Esophagus squamous epithelium (tissue), 5 donors: ENCODE results near the gene IQSEC1. TPM values are rescaled to one million over a fixed set of nuclear protein-coding genes. Genes with fewer than 3 reads are reported as not detected.

Source experiments
- DNase-seq: peaks from one replicate; lab custom pipeline; 2025; lab: John Stamatoyannopoulos, UW
- H3K27ac ChIP-seq, 4 donors: fragments of 200-600 bp; sonication (generic); one replicate each; pipeline ENCODE4 v1.5.1; 2016 to 2019; ENCODE audit warnings: mild to moderate bottlenecking in 1 of 4
- H3K27me3 ChIP-seq, 4 donors: fragments of 200-600 bp; sonication (generic); 1 replicate in 3 of 4; 2 replicates in 1 of 4; pipeline versions ENCODE4 v1.5.1 to v1.6.0; 2017 to 2021; ENCODE audit warnings: antibody characterized with exemption in 1 of 4
- H3K36me3 ChIP-seq, 3 donors: fragments of 200-600 bp; sonication (generic); one replicate each; pipeline ENCODE4 v1.5.1; 2016 to 2019
- H3K4me1 ChIP-seq, 3 donors: fragments of 200-600 bp; sonication (generic); one replicate each; pipeline ENCODE4 v1.5.1; 2017 to 2019
- H3K4me3 ChIP-seq, 4 donors: fragments of 200-600 bp; sonication (generic); 1 replicate in 3 of 4; 2 replicates in 1 of 4; pipeline ENCODE4 v1.5.1; 2016 to 2019; ENCODE audit warnings: mild to moderate bottlenecking in 2 of 4, moderate library complexity in 1 of 4
- H3K9me3 ChIP-seq, 3 donors: fragments of 200-600 bp; sonication (generic); one replicate each; pipeline ENCODE4 v1.5.1; 2016 to 2019
- POLR2A ChIP-seq, 4 donors: fragments of 450-650 bp; IDR thresholded peaks; one replicate each; pipeline ENCODE4 v1.6.1; 2017; ENCODE audit warnings: antibody characterized with exemption in 4 of 4, mild to moderate bottlenecking in 4 of 4, moderate library complexity in 3 of 4
- WGBS, 2 donors: methylation state at CpG; one replicate each; pipeline ENCODE4 v1.1.5; 2018; 5-methylcytosine and 5-hydroxymethylcytosine counted together
- intact Hi-C: fragments of 100-400 bp; cut with DNase I; formaldehyde crosslinking; loops from one replicate; pipeline ENCODE4 v1.15.0; 2022
- total RNA-seq, 4 donors: library from RNA; depleted of rRNA; stranded (reverse); fragments of >200 nt; gene quantifications; one replicate each; pipeline ENCODE4 v1.1.0, GENCODE V29; 2016
- TF ChIP-seq, protein P1 (sequence below), 6 experiments: fragments of 450-650 bp in 4 of 6; fragments of 200-600 bp in 2 of 6; sonication (generic) in 2 of 6; IDR thresholded peaks; one replicate each; pipeline ENCODE4 v1.5.1; 2016 to 2019; ENCODE audit warnings: antibody characterized with exemption in 6 of 6, mild to moderate bottlenecking in 4 of 6, moderate library complexity in 4 of 6
- donor health status: DM: yes; HTN: yes; CAD: no.

IQSEC1 gene
- total RNA-seq, 4 donors from 2014 or later = 7.3 to 27.1 (median 10.7) TPM

DNA sequence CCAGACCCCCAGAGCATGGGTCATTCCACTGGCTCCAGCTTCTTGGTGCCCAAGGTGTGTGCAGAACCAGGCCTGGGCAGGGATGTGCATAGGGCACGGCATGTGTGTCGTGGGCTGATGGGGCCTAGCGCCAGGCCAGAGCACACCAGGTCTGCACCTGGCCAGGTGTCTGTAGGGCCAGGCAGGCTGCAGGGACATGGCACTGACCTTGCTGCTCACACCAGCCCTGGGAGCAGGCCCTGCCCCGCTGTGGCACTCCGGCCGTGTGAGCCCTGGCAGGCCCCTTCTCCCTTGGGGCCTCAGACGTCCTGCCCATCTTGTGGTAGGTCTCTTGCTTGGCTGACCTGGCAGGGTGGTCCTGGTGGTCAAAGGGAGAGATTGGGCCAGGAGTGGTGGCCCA, 147.6 kb downstream of the IQSEC1 start:
- intact Hi-C loops = no loop called here
- WGBS, 2 donors = 95% methylated on average over 4 of the region's 7 CpGs; no CpG with 5 or more reads in 1 of the 2 donors
- no peaks in the 10 kb centered on the region for H3K27me3 ChIP-seq
- H3K36me3 ChIP-seq = peaks cover 3 to 83% (median 10%) of the 10 kb centered on the region in 3 donors
- H3K4me1 ChIP-seq = peaks cover 0 to 22% (median 0%) of the 10 kb centered on the region in 3 donors
- H3K27ac ChIP-seq = no peak overlapping the region
- H3K9me3 ChIP-seq = no peaks in the 10 kb centered on the region
- no peak overlapping the region for H3K4me3 ChIP-seq
- no peak for DNase-seq
- TF ChIP-seq, protein P1, sequence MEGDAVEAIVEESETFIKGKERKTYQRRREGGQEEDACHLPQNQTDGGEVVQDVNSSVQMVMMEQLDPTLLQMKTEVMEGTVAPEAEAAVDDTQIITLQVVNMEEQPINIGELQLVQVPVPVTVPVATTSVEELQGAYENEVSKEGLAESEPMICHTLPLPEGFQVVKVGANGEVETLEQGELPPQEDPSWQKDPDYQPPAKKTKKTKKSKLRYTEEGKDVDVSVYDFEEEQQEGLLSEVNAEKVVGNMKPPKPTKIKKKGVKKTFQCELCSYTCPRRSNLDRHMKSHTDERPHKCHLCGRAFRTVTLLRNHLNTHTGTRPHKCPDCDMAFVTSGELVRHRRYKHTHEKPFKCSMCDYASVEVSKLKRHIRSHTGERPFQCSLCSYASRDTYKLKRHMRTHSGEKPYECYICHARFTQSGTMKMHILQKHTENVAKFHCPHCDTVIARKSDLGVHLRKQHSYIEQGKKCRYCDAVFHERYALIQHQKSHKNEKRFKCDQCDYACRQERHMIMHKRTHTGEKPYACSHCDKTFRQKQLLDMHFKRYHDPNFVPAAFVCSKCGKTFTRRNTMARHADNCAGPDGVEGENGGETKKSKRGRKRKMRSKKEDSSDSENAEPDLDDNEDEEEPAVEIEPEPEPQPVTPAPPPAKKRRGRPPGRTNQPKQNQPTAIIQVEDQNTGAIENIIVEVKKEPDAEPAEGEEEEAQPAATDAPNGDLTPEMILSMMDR (IDR thresholded peaks at IDR 0.05) = no peak
- TF ChIP-seq POLR2A (IDR thresholded peaks at IDR 0.05) = no peak

DNA sequence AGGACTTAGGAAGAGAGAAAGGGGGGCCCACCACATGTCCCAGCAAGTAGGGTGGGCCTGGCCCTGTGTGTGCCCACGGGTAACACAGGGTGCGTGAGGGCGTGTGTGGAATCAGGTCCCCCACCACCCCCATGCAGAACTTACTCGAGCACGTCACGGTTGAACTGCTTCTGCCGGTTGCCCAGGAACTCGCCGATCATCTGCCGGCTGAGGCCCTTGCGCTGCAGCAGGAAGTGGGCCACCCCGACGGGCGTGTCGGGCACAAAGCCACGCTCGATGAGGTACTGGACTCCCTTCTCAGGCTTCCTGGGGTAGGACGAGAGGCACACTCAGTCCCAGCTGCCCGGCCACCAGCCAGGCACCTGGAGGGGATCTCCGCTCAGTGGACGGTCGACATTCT, 148.8 kb downstream of the IQSEC1 start:
- no peaks in the 10 kb centered on the region for H3K9me3 ChIP-seq
- 91% methylated on average over 9 of the region's 22 CpGs; no CpG with 5 or more reads in 1 of the 2 donors for WGBS, 2 donors
- no peak overlapping the region for H3K27ac ChIP-seq
- TF ChIP-seq, protein P1 (IDR thresholded peaks at IDR 0.05) = no peak
- no peak for TF ChIP-seq POLR2A (IDR thresholded peaks at IDR 0.05)
- intact Hi-C loops = no loop called here
- H3K36me3 ChIP-seq = peaks cover 6 to 90% (median 16%) of the 10 kb centered on the region in 3 donors
- peaks cover 0 to 22% (median 0%) of the 10 kb centered on the region in 3 donors for H3K4me1 ChIP-seq
- no peaks in the 10 kb centered on the region for H3K27me3 ChIP-seq
- no peak for DNase-seq
- H3K4me3 ChIP-seq = no peak overlapping the region

DNA sequence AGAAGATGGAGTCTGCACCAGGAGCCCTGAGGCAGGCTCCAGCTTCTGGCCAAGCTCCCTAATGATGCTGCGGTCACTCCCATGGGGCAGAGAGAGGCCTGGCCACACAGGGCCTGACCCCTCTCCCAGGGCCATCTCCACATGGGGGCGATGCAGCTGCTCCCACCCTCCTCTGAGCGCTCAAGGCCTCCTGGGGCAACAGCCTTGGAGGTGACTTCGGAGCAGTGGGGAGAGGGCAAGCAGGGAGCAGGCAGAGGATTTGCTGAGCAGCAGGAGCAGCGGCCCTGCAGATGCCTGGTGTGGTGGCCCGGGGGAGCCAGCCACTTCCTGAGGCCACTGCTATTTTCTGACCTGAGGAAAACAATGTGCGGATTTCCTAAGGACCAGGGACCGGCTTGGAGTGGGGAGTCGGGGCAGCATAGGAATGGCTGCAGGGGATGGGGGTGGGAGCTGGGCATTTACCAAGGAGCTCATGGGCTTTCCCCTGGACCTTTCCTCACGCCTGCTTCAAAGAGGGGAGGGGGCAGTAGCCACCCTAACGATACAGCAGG, 150.3 kb downstream of the IQSEC1 start:
- Histone ChIP-seq H3K4me1 (peaks cover 0 to 22% (median 0%) of the 10 kb centered on the region in 3 donors), H3K27me3 (no peaks in the 10 kb centered on the region), H3K9me3 (no peaks in the 10 kb centered on the region), H3K4me3 (no peak overlapping the region), H3K27ac (no peak overlapping the region), H3K36me3 (peaks cover 6 to 87% (median 16%) of the 10 kb centered on the region in 3 donors)
- WGBS, 2 donors = 67% methylated on average over 2 of the region's 11 CpGs; no CpG with 5 or more reads in 1 of the 2 donors
- TF ChIP-seq, protein P1 (IDR thresholded peaks at IDR 0.05) = no peak
- no peak for TF ChIP-seq POLR2A (IDR thresholded peaks at IDR 0.05)
- intact Hi-C loops = no loop called here
- no peak for DNase-seq

DNA sequence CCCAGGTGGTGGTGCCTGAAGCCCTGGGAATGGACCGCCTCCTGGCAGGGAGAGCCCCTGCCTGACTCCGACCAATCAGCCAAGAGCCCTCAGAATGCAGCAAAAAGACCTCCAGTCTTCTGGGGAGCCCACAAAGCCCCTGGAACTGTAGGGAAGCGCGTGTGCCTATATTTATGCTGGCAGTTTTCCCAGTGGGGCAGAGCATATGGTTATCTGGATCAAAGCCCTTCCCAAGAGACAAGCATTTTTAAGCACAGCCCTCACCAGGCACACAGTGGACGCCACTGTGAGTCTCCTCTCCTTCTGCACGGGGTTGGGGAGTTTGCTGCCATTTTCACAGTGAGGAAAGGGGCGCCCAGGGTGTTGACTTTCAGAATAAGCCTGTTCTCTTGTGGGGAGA, 150.9 kb downstream of the IQSEC1 start:
- WGBS, 2 donors = 60% methylated on average over 1 of the region's 7 CpGs; no CpG with 5 or more reads in 1 of the 2 donors
- no peak for DNase-seq

DNA sequence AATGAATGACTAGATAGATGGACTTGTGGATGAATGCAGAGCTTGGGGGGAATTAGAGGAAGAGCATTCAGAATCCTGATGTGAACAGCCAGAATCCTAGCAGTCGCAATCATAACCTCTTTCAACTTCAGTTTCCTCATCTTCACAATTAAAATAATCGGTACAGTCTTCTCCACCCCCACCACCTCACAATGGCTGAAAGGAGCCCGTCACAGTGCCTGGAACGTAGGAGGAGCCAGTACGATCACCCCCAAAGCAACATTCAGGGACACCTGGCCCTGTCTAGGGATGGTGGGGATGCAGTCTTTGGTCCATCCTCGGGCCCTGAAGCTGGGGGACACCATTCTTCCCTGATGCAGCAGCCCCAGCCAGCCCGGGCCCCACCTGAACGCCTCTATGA, 151.5 kb downstream of the IQSEC1 start:
- TF ChIP-seq, protein P1 (IDR thresholded peaks at IDR 0.05) = no peak
- no peak for TF ChIP-seq POLR2A (IDR thresholded peaks at IDR 0.05)
- H3K27ac ChIP-seq = no peak overlapping the region
- H3K4me1 ChIP-seq = peaks cover 0 to 22% (median 0%) of the 10 kb centered on the region in 3 donors
- no peaks in the 10 kb centered on the region for H3K9me3 ChIP-seq
- intact Hi-C loops = no loop called here
- WGBS, 2 donors = 85 to 91% methylated on average over 5 to 7 of the region's 8 CpGs
- no peak for DNase-seq
- peaks cover 6 to 96% (median 16%) of the 10 kb centered on the region in 3 donors for H3K36me3 ChIP-seq
- no peaks in the 10 kb centered on the region for H3K27me3 ChIP-seq
- no peak overlapping the region for H3K4me3 ChIP-seq

More for the DNA sequence above, 150.9 kb downstream of the IQSEC1 start:
- no peak overlapping the region for H3K4me3 ChIP-seq
- intact Hi-C loops = no loop called here
- peaks cover 0 to 22% (median 0%) of the 10 kb centered on the region in 3 donors for H3K4me1 ChIP-seq
- TF ChIP-seq POLR2A (IDR thresholded peaks at IDR 0.05) = no peak
- TF ChIP-seq, protein P1 (IDR thresholded peaks at IDR 0.05) = no peak
- no peaks in the 10 kb centered on the region for H3K9me3 ChIP-seq
- no peaks in the 10 kb centered on the region for H3K27me3 ChIP-seq
- H3K36me3 ChIP-seq = peaks cover 6 to 93% (median 16%) of the 10 kb centered on the region in 3 donors
- H3K27ac ChIP-seq = no peak overlapping the region
